ENCODE results near the gene CACNA1H.

DNA sequence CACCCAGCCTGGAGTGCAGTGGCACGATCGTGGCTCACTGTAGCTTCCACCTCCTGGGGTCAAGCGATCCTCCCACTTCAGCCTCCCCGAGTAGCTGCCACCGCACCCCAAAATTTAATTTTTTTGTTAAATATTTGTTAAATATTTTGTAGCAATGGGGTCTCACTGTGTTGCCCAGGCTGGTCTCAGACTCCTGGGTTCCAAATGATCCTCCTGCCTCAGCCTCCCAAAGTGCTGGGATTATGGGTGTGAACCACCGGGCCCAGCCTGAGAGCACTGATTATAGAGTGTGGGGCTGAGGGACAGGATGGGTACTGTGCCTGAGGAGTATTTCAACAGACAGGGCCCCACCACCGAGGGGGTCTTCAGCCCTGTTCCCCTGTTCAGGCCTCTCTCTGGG lies 36.5 kb downstream of the CACNA1H start:
- no peak for TF ChIP-seq EZH2 (IDR thresholded peaks at IDR 0.05; ENCODE audit: insufficient read depth, poor library complexity, severe bottlenecking)
- TF ChIP-seq EZH2phosphoT487 (IDR thresholded peaks at IDR 0.05; ENCODE audit: insufficient read depth, low read depth), result no peak

Measured in GM23248 (cell line).